ENCODE results near the gene PHTF1.
"Not testable (repeated sequence)": the region's sequence is repeated elsewhere in the genome, so short reads cannot be mapped to it uniquely, and the experiment has no call there.

The PHTF1 gene

GRCh38 chr1:113770031-113770430, 10.7 kb upstream of the PHTF1 start:
- FAIRE-seq = no peak

- FAIRE-seq = no peak
Measured at GRCh38 chr1:113769601-113769970, 10.3 kb upstream of the PHTF1 start.

- no peak for FAIRE-seq
Measured at GRCh38 chr1:113768916-113769600, 9.8 kb upstream of the PHTF1 start.

GRCh38 chr1:113765306-113766230, 6.3 kb upstream of the PHTF1 start:
- no peak for FAIRE-seq

- no peak for FAIRE-seq
Measured at GRCh38 chr1:113763661-113764060, 4.4 kb upstream of the PHTF1 start.

GRCh38 chr1:113761937-113762336, 2.7 kb upstream of the PHTF1 start:
- no peak for FAIRE-seq

- FAIRE-seq = no peak
Measured at GRCh38 chr1:113760102-113761080, 1.1 kb upstream of the PHTF1 start.

GRCh38 chr1:113758631-113759332, 504 bp downstream of the PHTF1 start:
- no peak for FAIRE-seq

- no peak for FAIRE-seq
Measured at GRCh38 chr1:113756461-113756860, 2.8 kb downstream of the PHTF1 start.

GRCh38 chr1:113753333-113753732, 6.0 kb downstream of the PHTF1 start:
- not testable (repeated sequence) for FAIRE-seq

GRCh38 chr1:113751516-113751915, 7.8 kb downstream of the PHTF1 start:
- FAIRE-seq = no peak

- no peak for FAIRE-seq
Measured at GRCh38 chr1:113751114-113751513, 8.2 kb downstream of the PHTF1 start.

- no peak for FAIRE-seq
Measured at GRCh38 chr1:113749402-113749801, 9.9 kb downstream of the PHTF1 start.

GRCh38 chr1:113747376-113747775, 11.9 kb downstream of the PHTF1 start:
- FAIRE-seq = no peak

- no peak for FAIRE-seq
Measured at GRCh38 chr1:113745425-113745824, 13.9 kb downstream of the PHTF1 start.

GRCh38 chr1:113744114-113744513, 15.2 kb downstream of the PHTF1 start:
- FAIRE-seq = no peak

GRCh38 chr1:113742515-113742914, 16.8 kb downstream of the PHTF1 start:
- FAIRE-seq = no peak

- FAIRE-seq = no peak
Measured at GRCh38 chr1:113734357-113735055, 24.8 kb downstream of the PHTF1 start.

GRCh38 chr1:113732802-113733201, 26.5 kb downstream of the PHTF1 start:
- no peak for FAIRE-seq

GRCh38 chr1:113721010-113721409, 38.3 kb downstream of the PHTF1 start:
- FAIRE-seq = no peak

GRCh38 chr1:113718621-113719020, 40.7 kb downstream of the PHTF1 start:
- FAIRE-seq = not testable (repeated sequence)

GRCh38 chr1:113717506-113717905, 41.8 kb downstream of the PHTF1 start:
- not testable (repeated sequence) for FAIRE-seq
